A673 (cell line): ENCODE data around the gene FRMD1.
A peak's percentile ranks its signal among the peaks of the same experiment; 100 is the strongest.

ENCODE experiments used
- EZH2 ChIP-seq: fragments of 200-600 bp; sonication (generic); IDR thresholded peaks from 2 replicates; pipeline ENCODE4 v1.6.1; 2017; ENCODE audit warnings: borderline replicate concordance, low read depth, mild to moderate bottlenecking, mixed read lengths, antibody characterized with exemption, low read length; ENCODE audit not compliant: poor library complexity, severe bottlenecking
- TF ChIP-seq, protein P1 (sequence below): fragments of 300-800, 200-600 bp; sonication (generic); conservative IDR thresholded peaks from 2 replicates; pipeline ENCODE4 v1.5.1; 2017; ENCODE audit warnings: low read depth, mild to moderate bottlenecking, antibody characterized with exemption, low read length, moderate library complexity, mixed read lengths

DNA sequence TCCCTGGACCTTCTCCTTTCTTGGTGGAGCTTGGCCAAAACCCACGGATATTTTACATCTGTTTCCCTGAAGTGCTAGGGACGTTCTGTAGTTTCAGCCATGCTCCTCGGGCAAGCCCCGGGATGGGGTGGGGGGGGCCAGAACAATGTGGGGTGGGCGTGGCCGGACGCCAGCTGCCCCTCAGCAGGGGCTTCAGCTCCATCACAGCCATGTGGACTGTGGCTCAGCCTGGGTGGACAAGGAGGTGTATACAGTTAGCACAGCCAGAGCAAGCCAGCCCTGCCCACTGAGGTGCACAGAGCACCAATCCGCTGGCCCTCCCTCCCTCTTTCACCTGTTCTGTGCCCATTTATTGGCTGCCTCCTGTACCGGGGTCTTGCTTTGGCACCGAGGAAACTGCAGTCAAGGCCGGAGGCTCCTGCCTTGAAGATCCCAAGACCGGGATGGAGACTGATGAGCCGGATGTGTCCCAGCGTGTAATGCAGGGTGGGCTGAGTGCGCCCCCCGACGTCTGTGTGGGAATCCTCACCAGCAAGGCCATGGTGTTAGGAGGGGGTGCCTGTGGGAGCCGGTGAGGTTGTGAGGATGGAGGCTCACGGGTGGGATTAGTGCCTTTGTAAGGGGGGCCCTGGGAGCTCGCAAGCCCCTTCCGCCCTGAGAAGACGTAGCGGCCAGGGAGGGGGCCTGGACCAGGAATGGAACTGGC is 28.0 kb downstream of the FRMD1 start:
- TF ChIP-seq, protein P1, sequence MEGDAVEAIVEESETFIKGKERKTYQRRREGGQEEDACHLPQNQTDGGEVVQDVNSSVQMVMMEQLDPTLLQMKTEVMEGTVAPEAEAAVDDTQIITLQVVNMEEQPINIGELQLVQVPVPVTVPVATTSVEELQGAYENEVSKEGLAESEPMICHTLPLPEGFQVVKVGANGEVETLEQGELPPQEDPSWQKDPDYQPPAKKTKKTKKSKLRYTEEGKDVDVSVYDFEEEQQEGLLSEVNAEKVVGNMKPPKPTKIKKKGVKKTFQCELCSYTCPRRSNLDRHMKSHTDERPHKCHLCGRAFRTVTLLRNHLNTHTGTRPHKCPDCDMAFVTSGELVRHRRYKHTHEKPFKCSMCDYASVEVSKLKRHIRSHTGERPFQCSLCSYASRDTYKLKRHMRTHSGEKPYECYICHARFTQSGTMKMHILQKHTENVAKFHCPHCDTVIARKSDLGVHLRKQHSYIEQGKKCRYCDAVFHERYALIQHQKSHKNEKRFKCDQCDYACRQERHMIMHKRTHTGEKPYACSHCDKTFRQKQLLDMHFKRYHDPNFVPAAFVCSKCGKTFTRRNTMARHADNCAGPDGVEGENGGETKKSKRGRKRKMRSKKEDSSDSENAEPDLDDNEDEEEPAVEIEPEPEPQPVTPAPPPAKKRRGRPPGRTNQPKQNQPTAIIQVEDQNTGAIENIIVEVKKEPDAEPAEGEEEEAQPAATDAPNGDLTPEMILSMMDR, result peak; percentile 55
- no peak for TF ChIP-seq EZH2
